Astrocyte (in vitro differentiated cells and primary cell): ENCODE measurements around the gene IER2. TPM values are rescaled to one million over a fixed set of nuclear protein-coding genes. Genes with fewer than 3 reads are reported as not detected.

Source experiments
- DNase-seq: peaks from one replicate; pipeline ENCODE4 v3.0.0-alpha.2; 2010; ENCODE audit warnings: low read depth
- FAIRE-seq: peaks from 2 replicates; lab custom pipeline; 2011; peaks lifted over from hg19 to GRCh38; lab: Jason Lieb, UNC
- H2AFZ ChIP-seq: 2 replicates; pipeline ENCODE4 v1.6.0; 2012; ENCODE audit warnings: low read depth, low read length, inconsistent platforms
- H3K27ac ChIP-seq: 2 replicates; pipeline ENCODE4 v1.5.1; 2011; ENCODE audit warnings: low read depth, low read length, inconsistent platforms
- H3K27me3 ChIP-seq: 2 replicates; pipeline ENCODE4 v1.6.0; 2011; ENCODE audit warnings: low read length, inconsistent platforms; ENCODE audit not compliant: insufficient read depth
- H3K36me3 ChIP-seq: 2 replicates; pipeline ENCODE4 v1.5.1; 2011; ENCODE audit warnings: low read length, inconsistent platforms; ENCODE audit not compliant: insufficient read depth
- H3K4me1 ChIP-seq: 2 replicates; pipeline ENCODE4 v1.5.1; 2011; ENCODE audit warnings: low read length, inconsistent platforms; ENCODE audit not compliant: insufficient read depth
- H3K4me2 ChIP-seq: 2 replicates; pipeline ENCODE4 v1.6.0; 2012; ENCODE audit warnings: low read length, inconsistent platforms
- H3K4me3 ChIP-seq: 2 replicates; pipeline ENCODE4 v1.5.1; 2011; ENCODE audit warnings: low read depth, mild to moderate bottlenecking, low read length, inconsistent platforms; ENCODE audit not compliant: insufficient read depth
- H3K79me2 ChIP-seq: 2 replicates; pipeline ENCODE4 v1.6.0; 2012; ENCODE audit warnings: mild to moderate bottlenecking, low read length, inconsistent platforms; ENCODE audit not compliant: insufficient read depth
- H3K9ac ChIP-seq: 2 replicates; pipeline ENCODE4 v1.6.0; 2012; ENCODE audit warnings: mild to moderate bottlenecking, low read length, inconsistent platforms
- H3K9me3 ChIP-seq: 2 replicates; pipeline ENCODE4 v1.5.1; 2012; ENCODE audit warnings: low read depth, mild to moderate bottlenecking, low read length, inconsistent platforms; ENCODE audit not compliant: insufficient read depth
- H4K20me1 ChIP-seq: 2 replicates; pipeline ENCODE4 v1.6.0; 2012; ENCODE audit warnings: low read length, inconsistent platforms; ENCODE audit not compliant: insufficient read depth
- H3K27ac Mint-ChIP-seq: one replicate; pipeline ENCODE4 v1.8.0; 2021; ENCODE audit warnings: mild to moderate bottlenecking, mixed read lengths; ENCODE audit not compliant: unreplicated experiment
- H3K27me3 Mint-ChIP-seq: one replicate; pipeline ENCODE4 v1.8.0; 2021; ENCODE audit warnings: low read depth, mixed read lengths; ENCODE audit not compliant: unreplicated experiment
- H3K36me3 Mint-ChIP-seq: one replicate; pipeline ENCODE4 v1.8.0; 2021; ENCODE audit warnings: low read depth, mixed read lengths; ENCODE audit not compliant: unreplicated experiment
- H3K4me1 Mint-ChIP-seq: one replicate; pipeline ENCODE4 v1.8.0; 2021; ENCODE audit warnings: low read depth, mixed read lengths; ENCODE audit not compliant: unreplicated experiment
- H3K4me3 Mint-ChIP-seq: one replicate; pipeline ENCODE4 v1.8.0; 2021; ENCODE audit warnings: mild to moderate bottlenecking, moderate library complexity, mixed read lengths; ENCODE audit not compliant: unreplicated experiment
- H3K9me3 Mint-ChIP-seq: one replicate; pipeline ENCODE4 v1.8.0; 2021; ENCODE audit warnings: mild to moderate bottlenecking, mixed read lengths; ENCODE audit not compliant: unreplicated experiment
- CTCF ChIP-seq: IDR thresholded peaks from 2 replicates; pipeline ENCODE4 v1.5.1; 2011; ENCODE audit warnings: low read depth, mild to moderate bottlenecking, inconsistent platforms, low read length, moderate library complexity; ENCODE audit not compliant: insufficient read depth
- EZH2 ChIP-seq: IDR thresholded peaks from 2 replicates; pipeline ENCODE4 v1.6.1; 2012; ENCODE audit warnings: mild to moderate bottlenecking, low read length, inconsistent platforms; ENCODE audit not compliant: insufficient read depth
- total RNA-seq: library from RNA; stranded (reverse); gene quantifications from 2 replicates; pipeline ENCODE4 v1.2.1, GENCODE V29; 2021

IER2 gene
- total RNA-seq, 1 donor from 2014 or later: 71.3 TPM

- Histone ChIP-seq H3K79me2 (no peaks in the 10 kb centered on the region), H3K4me1 (no peaks in the 10 kb centered on the region), H2AFZ (no peak overlapping the region), H3K4me2 (no peak overlapping the region), H3K9ac (no peak overlapping the region), H3K4me3 (no peak overlapping the region), H3K27me3 (no peaks in the 10 kb centered on the region), H4K20me1 (no peaks in the 10 kb centered on the region), H3K27ac (no peak overlapping the region), H3K9me3 (no peaks in the 10 kb centered on the region), H3K36me3 (no peaks in the 10 kb centered on the region)
- FAIRE-seq (no peak), DNase-seq (no peak)
- H3K27me3 Mint-ChIP-seq: no peaks in the 10 kb centered on the region
- H3K36me3 Mint-ChIP-seq: no peaks in the 10 kb centered on the region
- H3K9me3 Mint-ChIP-seq: no peaks in the 10 kb centered on the region
- H3K27ac Mint-ChIP-seq: no peak overlapping the region
- H3K4me3 Mint-ChIP-seq: no peak overlapping the region
- H3K4me1 Mint-ChIP-seq: no peaks in the 10 kb centered on the region
- TF ChIP-seq CTCF (no peak), EZH2 (no peak)
Observed at GRCh38 chr19:13187419-13187818, 37.2 kb downstream of the IER2 start.

- Histone ChIP-seq H4K20me1 (no peaks in the 10 kb centered on the region), H3K79me2 (no peaks in the 10 kb centered on the region), H3K27ac (no peak overlapping the region), H3K4me1 (no peaks in the 10 kb centered on the region), H3K27me3 (no peaks in the 10 kb centered on the region), H3K4me3 (no peak overlapping the region), H2AFZ (no peak overlapping the region), H3K9ac (no peak overlapping the region), H3K9me3 (no peaks in the 10 kb centered on the region), H3K4me2 (no peak overlapping the region), H3K36me3 (no peaks in the 10 kb centered on the region)
- no peak for TF ChIP-seq CTCF
- no peak for FAIRE-seq
- no peaks in the 10 kb centered on the region for H3K27me3 Mint-ChIP-seq
- no peak overlapping the region for H3K27ac Mint-ChIP-seq
- H3K4me1 Mint-ChIP-seq: no peaks in the 10 kb centered on the region
- DNase-seq: no peak
- no peaks in the 10 kb centered on the region for H3K36me3 Mint-ChIP-seq
- no peaks in the 10 kb centered on the region for H3K9me3 Mint-ChIP-seq
- no peak overlapping the region for H3K4me3 Mint-ChIP-seq
Observed at GRCh38 chr19:13189600-13189999, 39.4 kb downstream of the IER2 start.

- Histone ChIP-seq H3K4me1 (no peaks in the 10 kb centered on the region), H3K4me3 (no peak overlapping the region), H3K27ac (no peak overlapping the region), H3K27me3 (no peaks in the 10 kb centered on the region), H3K9me3 (no peaks in the 10 kb centered on the region), H3K36me3 (no peaks in the 10 kb centered on the region), H3K79me2 (no peaks in the 10 kb centered on the region), H2AFZ (no peak overlapping the region), H4K20me1 (no peaks in the 10 kb centered on the region), H3K9ac (no peak overlapping the region), H3K4me2 (no peak overlapping the region)
- Mint-ChIP-seq H3K36me3 (no peaks in the 10 kb centered on the region), H3K27ac (no peak overlapping the region), H3K9me3 (no peaks in the 10 kb centered on the region), H3K4me3 (no peak overlapping the region), H3K27me3 (no peaks in the 10 kb centered on the region), H3K4me1 (no peaks in the 10 kb centered on the region)
- FAIRE-seq: no peak
- TF ChIP-seq CTCF: no peak
- TF ChIP-seq EZH2: no peak
- DNase-seq: no peak
Observed at GRCh38 chr19:13190781-13191540, 40.8 kb downstream of the IER2 start.
